PC-9 (cell line): Measurements from ENCODE around the gene SPINK8. TPM values are rescaled to one million over a fixed set of nuclear protein-coding genes. Genes with fewer than 3 reads are reported as not detected.

Experiments used
- BruUV-seq: library from RNA; stranded (reverse); fragments of 400-500 nt; replicated peaks from 2 replicates; lab custom pipeline; 2021; lab: Mats Ljungman, UMichigan
- CTCF ChIA-PET: fragments of 300-600 bp; sonication (Branson Sonifier 250); formaldehyde crosslinking; loops from one replicate; lab custom pipeline; 2022; ENCODE audit warnings: antibody characterized with exemption; lab: Charles Lee
- POLR2A ChIA-PET: fragments of 300-600 bp; sonication (Branson Sonifier 250); formaldehyde crosslinking; loops from one replicate; lab custom pipeline; 2022; ENCODE audit warnings: antibody characterized with exemption; ENCODE audit not compliant: unreplicated experiment; lab: Charles Lee
- DNase-seq, 2 experiments: peaks; one replicate each; pipeline versions ENCODE4 v3.0.0 to v3.0.0-alpha.2; 2015 to 2022; ENCODE audit warnings: mixed read lengths in 1 of 2
- H2AFZ ChIP-seq: fragments of 200-600 bp; sonication (generic); 2 replicates; pipeline ENCODE4 v1.8.1; 2017; ENCODE audit warnings: antibody characterized with exemption
- H3F3A ChIP-seq: fragments of 200-600 bp; sonication (generic); 2 replicates; pipeline ENCODE4 v1.8.1; 2017; ENCODE audit warnings: antibody characterized with exemption, mild to moderate bottlenecking, low read depth; ENCODE audit not compliant: insufficient read depth
- H3K27ac ChIP-seq: fragments of 200-600 bp; sonication (generic); 2 replicates; pipeline ENCODE4 v1.6.1; 2016; ENCODE audit warnings: mixed run types
- H3K27me3 ChIP-seq: fragments of 200-600 bp; sonication (generic); 2 replicates; pipeline ENCODE4 v1.6.1; 2016; ENCODE audit warnings: low read depth, mixed run types; ENCODE audit not compliant: insufficient read depth
- H3K36me3 ChIP-seq: fragments of 200-600 bp; sonication (generic); 2 replicates; pipeline ENCODE4 v1.6.1; 2016; ENCODE audit warnings: low read depth, mixed run types
- H3K4me1 ChIP-seq: fragments of 200-600 bp; sonication (generic); replicated peaks from 2 replicates; pipeline ENCODE4 v1.6.1; 2016; ENCODE audit warnings: mixed run types; ENCODE audit not compliant: insufficient read depth
- H3K4me2 ChIP-seq: fragments of 200-600 bp; sonication (generic); 2 replicates; pipeline ENCODE4 v1.6.1; 2017; ENCODE audit warnings: mixed run types
- H3K4me3 ChIP-seq: fragments of 200-600 bp; sonication (generic); 2 replicates; pipeline ENCODE4 v1.6.1; 2016; ENCODE audit warnings: mixed run types
- H3K79me2 ChIP-seq: fragments of 200-600 bp; sonication (generic); 2 replicates; pipeline ENCODE4 v1.6.1; 2017; ENCODE audit warnings: low read depth, mixed run types
- H3K9me2 ChIP-seq: fragments of 200-600 bp; sonication (generic); 2 replicates; pipeline ENCODE4 v1.8.1; 2017; ENCODE audit warnings: mild to moderate bottlenecking; ENCODE audit not compliant: insufficient read depth
- H3K9me3 ChIP-seq: fragments of 200-600 bp; sonication (generic); 2 replicates; pipeline ENCODE4 v1.8.1; 2016; ENCODE audit warnings: low read depth; ENCODE audit not compliant: insufficient read depth
- H4K20me1 ChIP-seq: fragments of 200-600 bp; sonication (generic); 2 replicates; pipeline ENCODE4 v1.8.1; 2017; ENCODE audit not compliant: insufficient read depth
- EZH2 ChIP-seq: fragments of 200-600 bp; sonication (generic); IDR thresholded peaks from 2 replicates; pipeline ENCODE4 v1.8.0; 2017; ENCODE audit warnings: antibody characterized with exemption, low read depth
- intact Hi-C: fragments of 100-400 bp; cut with micrococcal nuclease; formaldehyde crosslinking; loops from one replicate; pipeline ENCODE4 v1.10.0; 2022; ENCODE audit not compliant: unreplicated experiment
- total RNA-seq: library from RNA; stranded (reverse); gene quantifications from 2 replicates; pipeline ENCODE4 v1.2.3, GENCODE V29; 2021
- TF ChIP-seq, protein P1 (sequence below): fragments of 200-600 bp; sonication (generic); conservative IDR thresholded peaks from 2 replicates; pipeline ENCODE4 v1.6.1; 2017; ENCODE audit warnings: mixed run types, antibody characterized with exemption, mild to moderate bottlenecking, moderate library complexity

SPINK8 gene
- total RNA-seq, 1 experiment from 2014 or later = not detected

- ChIA-PET POLR2A (no interaction called here), CTCF (interaction anchor here (0.6 kb wide), 1 partner anchor 125 kb away, joined by 4 read pairs; no protein-coding TSS in a partner anchor)
- no TSS peak for BruUV-seq
Observed at GRCh38 chr3:48306290-48306689, 27.2 kb downstream of the SPINK8 start.

DNA sequence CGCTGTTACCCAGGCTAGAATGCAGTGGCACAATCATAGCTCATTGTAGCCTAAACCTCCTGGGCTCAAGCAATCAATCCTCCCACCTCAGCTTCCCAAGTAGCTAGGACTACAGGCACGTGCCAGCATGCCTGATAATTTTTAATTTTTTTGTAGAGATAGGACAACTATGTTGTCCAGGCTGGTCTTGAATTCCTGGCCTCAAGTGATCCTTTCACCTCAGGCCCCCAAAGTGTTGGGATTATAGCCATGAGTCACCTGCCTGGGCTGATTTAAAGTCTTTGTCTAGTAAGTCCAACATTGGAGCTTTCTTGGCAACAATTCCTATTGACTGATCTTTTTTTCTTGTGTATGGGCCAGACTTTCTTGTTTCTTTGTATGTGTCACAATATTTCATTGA, 28.1 kb downstream of the SPINK8 start:
- Histone ChIP-seq H3K4me2 (no peak overlapping the region), H3F3A (peaks cover 17% of the 10 kb centered on the region; the same call in 1 of the 2 replicates), H3K79me2 (peaks cover 3% of the 10 kb centered on the region), H3K9me2 (no peaks in the 10 kb centered on the region), H4K20me1 (no peaks in the 10 kb centered on the region), H2AFZ (no peak overlapping the region), H3K9me3 (no peaks in the 10 kb centered on the region), H3K36me3 (no peaks in the 10 kb centered on the region), H3K4me1 (peaks cover 3% of the 10 kb centered on the region), H3K27ac (no peak overlapping the region), H3K27me3 (no peaks in the 10 kb centered on the region), H3K4me3 (no peak overlapping the region)
- no peak for DNase-seq
- intact Hi-C loops = loop anchor here (10.0 kb wide), 1 partner anchor 129 kb away; the partner anchor contains the start of gene PLXNB1
- BruUV-seq = no TSS peak
- ChIA-PET POLR2A (interaction anchor here (0.5 kb wide), 1 partner anchor 117 kb away, joined by 3 read pairs; the partner anchor contains the start of gene CDC25A), CTCF (no interaction called here)
- TF ChIP-seq, protein P1, sequence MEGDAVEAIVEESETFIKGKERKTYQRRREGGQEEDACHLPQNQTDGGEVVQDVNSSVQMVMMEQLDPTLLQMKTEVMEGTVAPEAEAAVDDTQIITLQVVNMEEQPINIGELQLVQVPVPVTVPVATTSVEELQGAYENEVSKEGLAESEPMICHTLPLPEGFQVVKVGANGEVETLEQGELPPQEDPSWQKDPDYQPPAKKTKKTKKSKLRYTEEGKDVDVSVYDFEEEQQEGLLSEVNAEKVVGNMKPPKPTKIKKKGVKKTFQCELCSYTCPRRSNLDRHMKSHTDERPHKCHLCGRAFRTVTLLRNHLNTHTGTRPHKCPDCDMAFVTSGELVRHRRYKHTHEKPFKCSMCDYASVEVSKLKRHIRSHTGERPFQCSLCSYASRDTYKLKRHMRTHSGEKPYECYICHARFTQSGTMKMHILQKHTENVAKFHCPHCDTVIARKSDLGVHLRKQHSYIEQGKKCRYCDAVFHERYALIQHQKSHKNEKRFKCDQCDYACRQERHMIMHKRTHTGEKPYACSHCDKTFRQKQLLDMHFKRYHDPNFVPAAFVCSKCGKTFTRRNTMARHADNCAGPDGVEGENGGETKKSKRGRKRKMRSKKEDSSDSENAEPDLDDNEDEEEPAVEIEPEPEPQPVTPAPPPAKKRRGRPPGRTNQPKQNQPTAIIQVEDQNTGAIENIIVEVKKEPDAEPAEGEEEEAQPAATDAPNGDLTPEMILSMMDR = no peak
- TF ChIP-seq EZH2 = no peak

More at GRCh38 chr3:48306290-48306689, 27.2 kb downstream of the SPINK8 start:
- Histone ChIP-seq H3K27ac (no peak overlapping the region), H3K9me3 (no peaks in the 10 kb centered on the region), H3K27me3 (no peaks in the 10 kb centered on the region), H3K79me2 (no peaks in the 10 kb centered on the region), H3K4me3 (no peak overlapping the region), H3K4me1 (no peaks in the 10 kb centered on the region), H4K20me1 (no peaks in the 10 kb centered on the region), H3K9me2 (no peaks in the 10 kb centered on the region), H2AFZ (no peak overlapping the region), H3K36me3 (no peaks in the 10 kb centered on the region), H3K4me2 (no peak overlapping the region), H3F3A (peaks cover 17% of the 10 kb centered on the region; the same call in 1 of the 2 replicates)
- intact Hi-C loops = loop anchor here (10.0 kb wide), 1 partner anchor 129 kb away; the partner anchor contains the start of gene PLXNB1
- TF ChIP-seq, protein P1 = no peak
- no peak for TF ChIP-seq EZH2
- DNase-seq = no peak

GRCh38 chr3:48303021-48303420, 30.4 kb downstream of the SPINK8 start:
- no peaks in the 10 kb centered on the region for H3K9me3 ChIP-seq
- POLR2A ChIA-PET = no interaction called here
- intact Hi-C loops = loop anchor here (10.0 kb wide), 1 partner anchor 132 kb away; the partner anchor contains the start of gene PLXNB1
- no peak for DNase-seq
- no peak overlapping the region for H3K27ac ChIP-seq
- H3K4me1 ChIP-seq = peaks cover 12% of the 10 kb centered on the region
- peaks cover 22% of the 10 kb centered on the region for H3K79me2 ChIP-seq
- no peak overlapping the region for H3K4me2 ChIP-seq
- no peaks in the 10 kb centered on the region for H3K36me3 ChIP-seq
- H3K27me3 ChIP-seq = no peaks in the 10 kb centered on the region
- no TSS peak for BruUV-seq
- no peaks in the 10 kb centered on the region for H3K9me2 ChIP-seq
- TF ChIP-seq EZH2 = no peak
- TF ChIP-seq, protein P1 = no peak
- no peaks in the 10 kb centered on the region for H4K20me1 ChIP-seq
- peaks cover 17% of the 10 kb centered on the region; the same call in 1 of the 2 replicates for H3F3A ChIP-seq
- H2AFZ ChIP-seq = no peak overlapping the region
- no peak overlapping the region for H3K4me3 ChIP-seq
- CTCF ChIA-PET = no interaction called here
